GM08714 (cell line): Measurements from ENCODE around the gene STRIP1.

Experiments used
- H3K4me3 ChIP-seq: fragments of 200-500 bp; sonication (Bioruptor generic); 2 replicates; pipeline ENCODE4 v1.5.1; 2014; ENCODE audit warnings: mild to moderate bottlenecking, low read length, inconsistent platforms
- ZNF274 ChIP-seq: IDR thresholded peaks from 2 replicates; pipeline ENCODE4 v1.6.1; 2012; ENCODE audit warnings: mild to moderate bottlenecking, low read depth, low read length

STRIP1 gene, protein sequence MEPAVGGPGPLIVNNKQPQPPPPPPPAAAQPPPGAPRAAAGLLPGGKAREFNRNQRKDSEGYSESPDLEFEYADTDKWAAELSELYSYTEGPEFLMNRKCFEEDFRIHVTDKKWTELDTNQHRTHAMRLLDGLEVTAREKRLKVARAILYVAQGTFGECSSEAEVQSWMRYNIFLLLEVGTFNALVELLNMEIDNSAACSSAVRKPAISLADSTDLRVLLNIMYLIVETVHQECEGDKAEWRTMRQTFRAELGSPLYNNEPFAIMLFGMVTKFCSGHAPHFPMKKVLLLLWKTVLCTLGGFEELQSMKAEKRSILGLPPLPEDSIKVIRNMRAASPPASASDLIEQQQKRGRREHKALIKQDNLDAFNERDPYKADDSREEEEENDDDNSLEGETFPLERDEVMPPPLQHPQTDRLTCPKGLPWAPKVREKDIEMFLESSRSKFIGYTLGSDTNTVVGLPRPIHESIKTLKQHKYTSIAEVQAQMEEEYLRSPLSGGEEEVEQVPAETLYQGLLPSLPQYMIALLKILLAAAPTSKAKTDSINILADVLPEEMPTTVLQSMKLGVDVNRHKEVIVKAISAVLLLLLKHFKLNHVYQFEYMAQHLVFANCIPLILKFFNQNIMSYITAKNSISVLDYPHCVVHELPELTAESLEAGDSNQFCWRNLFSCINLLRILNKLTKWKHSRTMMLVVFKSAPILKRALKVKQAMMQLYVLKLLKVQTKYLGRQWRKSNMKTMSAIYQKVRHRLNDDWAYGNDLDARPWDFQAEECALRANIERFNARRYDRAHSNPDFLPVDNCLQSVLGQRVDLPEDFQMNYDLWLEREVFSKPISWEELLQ

DNA sequence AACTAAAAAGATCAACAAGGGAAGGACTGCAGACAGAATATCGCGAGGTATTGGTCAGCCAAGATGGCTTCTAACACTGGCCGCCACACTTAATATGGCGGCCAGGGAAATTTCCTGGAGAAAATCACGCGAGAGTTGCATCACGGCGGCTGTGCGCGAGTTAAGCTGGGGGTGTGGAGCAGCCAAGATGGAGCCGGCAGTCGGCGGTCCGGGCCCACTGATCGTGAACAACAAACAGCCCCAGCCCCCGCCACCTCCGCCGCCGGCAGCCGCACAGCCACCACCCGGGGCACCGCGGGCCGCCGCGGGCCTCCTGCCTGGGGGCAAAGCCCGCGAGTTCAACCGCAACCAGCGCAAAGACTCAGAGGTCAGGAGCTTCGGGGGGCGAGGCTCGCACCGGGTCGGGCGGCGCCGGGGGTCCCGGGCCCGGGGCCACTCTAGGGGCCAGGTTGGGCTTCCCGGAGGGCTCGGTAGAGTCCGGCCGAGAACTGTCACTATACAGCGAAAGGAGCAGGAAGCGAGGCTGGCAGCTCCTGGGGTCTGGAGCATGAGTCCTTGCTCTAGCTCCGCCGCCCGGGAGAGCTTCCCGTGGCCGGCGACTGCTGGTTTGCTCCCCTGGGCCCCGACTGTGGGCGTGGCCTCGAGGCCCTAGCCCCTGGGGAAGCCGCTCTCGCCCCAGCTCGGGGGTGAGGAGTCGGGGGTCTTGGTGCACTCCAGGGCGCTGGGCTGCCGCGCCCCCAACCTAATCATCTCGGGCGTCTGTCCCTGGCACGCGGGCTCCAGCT is at the start of gene STRIP1:
STRIP1 (plus strand) TSS at position 174 of the 785 bp plus-strand sequence; CDS start at position 188, 14 bp downstream.
- no peak for TF ChIP-seq ZNF274
- H3K4me3 ChIP-seq: peak within 1 kb of the TSS; percentile 87

DNA sequence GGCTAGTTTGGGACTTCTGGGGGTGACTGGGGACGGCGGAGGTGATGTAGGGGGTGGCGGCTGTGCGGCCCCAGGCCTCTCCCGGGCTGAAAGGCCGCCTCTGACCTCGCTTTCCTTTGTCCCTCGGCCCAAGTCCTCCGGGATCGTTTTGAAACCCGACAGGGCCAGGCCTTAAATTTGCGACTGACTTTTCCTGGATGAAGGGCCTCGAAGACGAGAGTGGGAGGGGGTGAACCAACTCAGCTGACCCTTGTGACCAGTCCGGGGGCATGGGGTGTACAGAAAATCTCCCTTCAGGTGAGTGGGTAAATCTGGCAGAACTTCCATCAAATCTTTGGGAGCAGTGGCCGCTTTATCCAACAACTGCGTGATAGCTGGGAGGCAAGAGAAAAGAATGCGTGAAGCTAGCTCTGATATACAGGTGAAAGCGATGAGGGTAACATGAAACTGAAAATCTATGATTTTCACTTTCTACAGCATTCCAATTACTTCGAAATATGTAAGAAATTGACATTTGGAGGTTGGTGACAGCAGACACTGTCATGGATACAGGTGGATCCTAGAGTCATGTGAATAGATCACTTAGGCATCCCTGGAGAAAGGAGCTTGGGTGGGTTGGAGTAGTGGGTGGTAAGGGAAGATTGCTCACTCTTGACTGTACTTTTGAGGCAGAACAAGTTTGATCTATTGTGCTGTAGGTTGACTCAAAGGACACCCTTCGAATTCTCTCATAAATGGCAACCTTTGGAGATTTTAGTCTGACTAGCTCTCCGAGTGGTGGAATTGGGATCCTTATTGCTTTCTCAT is 49.0 kb upstream of the STRIP1 start:
- peak overlapping the region; percentile 75 for H3K4me3 ChIP-seq
- no peak for TF ChIP-seq ZNF274

DNA sequence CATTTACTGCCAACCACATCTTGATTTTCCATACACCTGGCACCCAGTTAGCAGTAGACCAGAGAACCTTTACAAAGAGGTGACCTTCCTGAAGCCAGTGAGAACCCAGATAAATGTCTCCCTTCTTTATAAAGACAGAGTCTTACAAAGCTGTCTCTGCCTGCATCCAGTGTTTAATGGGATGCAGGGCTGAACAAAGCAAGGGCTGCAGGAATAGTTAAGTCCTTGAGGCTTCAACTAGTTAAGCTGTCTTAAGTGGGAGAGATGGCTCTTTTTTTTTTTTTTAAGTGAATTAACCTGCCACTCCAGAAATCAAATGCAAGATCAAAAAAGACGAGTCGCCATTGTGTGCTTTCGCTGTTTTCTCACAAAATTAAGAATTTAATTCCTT is 48.4 kb upstream of the STRIP1 start:
- H3K4me3 ChIP-seq: peak overlapping the region; percentile 75
- no peak for TF ChIP-seq ZNF274

DNA sequence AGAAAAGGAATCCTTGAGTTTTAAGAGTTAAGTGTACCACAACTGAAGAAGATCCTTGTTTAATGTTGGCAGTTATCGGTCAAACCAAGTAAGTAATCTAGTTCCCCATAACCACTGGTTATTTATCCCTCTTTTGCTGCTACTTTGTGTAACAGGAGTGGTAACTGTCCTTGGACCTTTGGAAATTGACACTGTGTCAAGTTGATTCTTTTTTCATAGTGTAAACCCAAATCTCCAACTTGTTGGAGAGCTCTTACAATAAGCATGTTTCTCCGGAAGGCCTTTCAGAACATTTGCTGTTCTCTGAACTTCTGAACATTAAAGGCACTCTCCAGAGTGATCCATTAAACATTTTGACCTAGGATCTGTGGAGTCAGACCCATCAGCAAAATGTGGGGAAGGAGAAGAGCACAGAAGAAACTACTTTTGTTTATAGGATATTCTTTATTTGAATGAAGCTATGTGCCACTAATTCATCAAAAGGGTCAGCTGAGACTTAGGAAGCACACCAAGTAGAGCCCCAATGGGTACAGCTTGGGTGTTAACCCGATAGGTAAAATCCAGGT is 46.0 kb upstream of the STRIP1 start:
- H3K4me3 ChIP-seq: no peak overlapping the region
- TF ChIP-seq ZNF274: no peak

DNA sequence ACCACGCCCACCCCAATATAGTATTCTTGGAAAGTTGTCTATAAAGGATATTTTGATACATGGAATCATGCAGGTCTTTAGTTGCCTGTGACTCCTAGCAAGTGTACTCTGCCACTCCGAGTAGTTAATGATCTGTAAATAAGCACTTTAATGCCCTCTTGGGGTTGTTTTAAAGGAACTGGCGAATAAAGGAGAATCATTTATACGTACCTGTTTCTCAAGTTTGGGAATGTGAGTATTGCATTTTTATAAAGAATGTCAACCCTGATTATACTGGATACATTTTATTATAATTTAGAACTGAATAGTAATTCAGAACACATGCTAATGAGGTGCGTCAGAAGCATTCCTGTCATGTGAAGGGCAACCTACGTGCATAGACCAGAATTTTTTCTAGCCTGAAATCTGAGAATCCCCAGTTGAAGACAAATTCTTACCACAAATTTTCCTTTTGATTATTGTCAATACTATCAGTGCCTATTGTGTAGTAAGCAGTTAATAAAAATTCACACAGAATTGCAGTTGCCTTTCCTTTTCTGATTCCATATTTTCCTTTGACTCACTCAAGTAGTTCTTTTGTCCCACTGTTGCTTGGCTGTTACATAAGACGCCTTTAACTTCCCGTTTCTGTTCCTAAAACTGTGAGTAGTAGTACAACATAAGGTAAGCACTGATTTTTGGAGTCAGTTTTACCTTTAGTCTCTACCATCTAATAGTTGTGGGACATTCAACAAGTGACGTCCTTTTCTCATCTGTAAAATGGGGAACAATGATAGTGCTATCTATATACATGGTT is 44.7 kb upstream of the STRIP1 start:
- TF ChIP-seq ZNF274: no peak
- no peak overlapping the region for H3K4me3 ChIP-seq

DNA sequence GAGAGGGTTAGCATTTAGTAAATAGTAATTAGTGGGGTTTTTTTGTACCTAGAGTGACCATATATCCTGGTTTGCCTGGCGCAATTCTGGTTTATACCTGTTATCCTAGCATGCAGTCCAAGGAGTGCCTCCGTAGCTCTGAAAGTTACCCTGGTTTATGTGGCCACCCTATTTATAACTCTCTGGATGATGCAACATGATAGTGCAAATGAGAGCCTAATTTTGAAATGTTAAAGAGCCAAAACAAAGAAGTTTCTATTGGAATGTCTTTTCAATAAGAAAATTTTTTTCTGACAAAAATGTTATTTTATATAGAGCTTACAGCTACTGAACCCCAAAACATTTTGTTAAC is 44.1 kb upstream of the STRIP1 start:
- H3K4me3 ChIP-seq: no peak overlapping the region
- TF ChIP-seq ZNF274: no peak

DNA sequence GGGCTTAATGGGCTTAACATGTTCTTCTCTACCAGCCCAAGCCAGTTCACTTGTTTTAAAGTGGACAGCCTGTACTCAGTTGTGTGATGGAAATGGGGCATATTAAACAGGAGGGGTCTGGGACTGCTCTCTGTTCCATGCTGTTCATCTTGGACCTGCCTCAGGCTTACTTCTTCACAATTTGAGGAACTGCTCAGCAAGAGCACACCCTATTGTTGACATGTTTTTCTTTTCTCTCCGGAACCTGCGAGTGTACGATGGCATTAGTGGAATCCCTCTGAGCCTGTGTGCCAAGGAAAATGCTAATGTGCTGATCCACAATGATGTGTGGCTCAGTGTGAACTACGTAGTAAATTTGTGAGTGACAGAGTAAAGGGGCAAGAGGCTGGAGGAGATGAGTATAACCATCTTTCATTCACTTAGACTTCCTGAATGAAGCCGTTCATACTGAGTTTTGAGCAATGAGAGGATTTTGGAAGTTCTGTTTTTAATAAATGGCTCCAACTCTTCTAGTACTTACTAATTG is 43.0 kb upstream of the STRIP1 start:
- no peak for TF ChIP-seq ZNF274
- H3K4me3 ChIP-seq: no peak overlapping the region

DNA sequence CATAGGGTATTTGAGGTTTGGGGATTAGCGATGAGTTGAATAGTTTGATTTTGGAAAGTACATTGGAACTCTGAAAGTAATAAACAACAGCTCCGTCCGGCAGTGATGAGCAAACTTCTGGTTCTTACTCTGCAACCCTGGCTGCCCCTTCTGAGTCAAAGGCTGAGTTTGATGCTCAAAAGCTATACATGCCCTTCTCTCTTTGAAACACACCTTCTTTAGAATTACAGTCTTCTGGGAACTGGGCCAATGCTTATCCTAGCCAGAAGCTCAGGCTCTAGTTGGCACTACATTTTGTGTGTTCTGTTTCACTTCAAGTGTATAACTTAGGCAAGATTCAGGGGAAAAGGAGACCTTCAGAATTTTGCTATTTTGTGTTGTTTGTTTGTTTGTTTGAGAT is 40.5 kb upstream of the STRIP1 start:
- no peak overlapping the region for H3K4me3 ChIP-seq
- no peak for TF ChIP-seq ZNF274

DNA sequence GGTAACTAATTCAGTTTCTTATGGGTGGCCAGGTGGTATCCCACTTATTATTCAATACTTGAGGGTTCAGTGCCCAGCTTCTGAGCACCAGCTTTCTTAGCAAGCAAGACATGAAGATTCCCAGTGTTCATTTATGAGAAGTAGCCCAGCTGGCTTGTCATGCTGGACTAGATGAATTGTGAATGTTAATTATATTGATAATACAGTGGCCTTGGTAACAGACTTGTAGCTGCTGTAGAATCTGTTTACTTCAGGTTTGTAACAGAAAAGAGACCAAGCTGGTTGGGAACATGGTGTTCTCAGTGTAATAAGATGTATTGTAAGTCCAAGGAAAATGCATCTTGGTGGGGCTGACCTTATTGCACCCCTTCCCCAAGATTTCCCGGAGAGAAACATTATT is 39.8 kb upstream of the STRIP1 start:
- no peak for TF ChIP-seq ZNF274
- H3K4me3 ChIP-seq: no peak overlapping the region

DNA sequence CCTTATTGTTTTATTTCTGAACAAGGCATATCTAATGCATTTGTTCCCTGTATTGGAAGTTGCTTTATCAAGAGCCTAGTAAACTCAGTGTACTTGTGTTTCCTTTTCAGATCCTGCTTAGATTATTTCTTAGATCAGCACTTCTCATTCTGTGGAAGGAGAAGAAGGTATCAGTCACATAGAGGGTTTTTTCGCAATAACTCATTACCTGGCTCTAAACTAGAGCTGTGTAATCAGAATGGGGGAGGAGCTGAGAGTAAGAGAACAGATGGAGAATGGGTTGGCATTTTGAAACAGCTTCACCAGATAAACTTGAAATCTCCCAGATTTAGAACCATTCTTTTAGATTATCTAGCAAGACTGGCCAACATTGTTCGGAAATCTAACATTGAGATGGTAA is 38.9 kb upstream of the STRIP1 start:
- H3K4me3 ChIP-seq: no peak overlapping the region
- TF ChIP-seq ZNF274: no peak

DNA sequence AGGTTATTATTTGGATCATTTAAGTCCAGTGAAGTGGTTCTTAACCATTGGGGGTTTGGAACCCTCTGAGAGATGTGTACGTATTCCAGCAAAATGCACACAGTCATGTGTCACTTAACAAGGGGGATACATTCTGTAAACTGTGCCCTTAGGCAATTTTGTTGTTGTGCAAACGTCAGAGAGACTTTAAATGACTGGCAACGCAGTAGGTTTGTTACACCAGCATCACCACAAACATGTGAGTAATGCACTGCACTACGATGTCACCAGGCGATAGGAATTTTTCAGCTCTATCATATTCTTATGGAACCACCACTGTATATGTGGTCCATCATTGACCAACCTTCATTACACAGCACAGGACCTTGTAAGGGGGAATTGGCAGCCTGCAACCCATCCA is 37.9 kb upstream of the STRIP1 start:
- TF ChIP-seq ZNF274: no peak
- H3K4me3 ChIP-seq: no peak overlapping the region

DNA sequence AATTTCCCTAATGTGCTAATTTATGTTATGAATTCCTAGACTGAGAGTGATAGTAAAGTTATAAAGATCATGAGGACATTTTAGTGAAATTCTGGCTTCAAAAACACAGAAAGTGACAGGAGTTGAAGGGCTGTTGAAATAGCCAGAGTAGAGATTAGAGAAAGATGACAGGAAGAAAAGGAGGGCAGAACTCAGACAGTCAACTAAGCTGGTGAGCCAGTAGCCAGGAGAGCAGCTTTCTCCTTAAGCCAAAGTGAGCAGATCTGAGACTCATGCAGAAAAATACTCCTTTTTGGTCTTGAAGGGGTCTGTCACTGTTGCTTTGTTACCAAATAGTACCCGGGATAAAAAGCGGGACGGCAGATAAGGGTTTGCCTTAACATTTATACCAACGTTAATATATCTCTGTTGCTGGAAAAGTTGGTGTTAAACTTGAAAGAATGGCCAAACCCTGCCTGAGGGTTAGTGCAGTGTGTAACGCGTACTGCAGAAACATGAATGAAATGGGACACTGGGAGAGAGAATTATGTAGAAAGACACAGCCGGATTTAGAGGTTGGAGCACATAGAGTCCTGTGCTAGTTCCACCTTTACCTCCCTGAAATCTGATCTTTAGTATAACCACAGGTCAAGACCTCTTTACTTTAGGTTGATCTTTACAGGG is 37.1 kb upstream of the STRIP1 start:
- TF ChIP-seq ZNF274: no peak
- H3K4me3 ChIP-seq: no peak overlapping the region
